Aorta (tissue), 5 donors: Measurements from ENCODE around the gene NFATC2. TPM values are rescaled to one million over a fixed set of nuclear protein-coding genes. Genes with fewer than 3 reads are reported as not detected.
"Not testable (repeated sequence)": the region's sequence is repeated elsewhere in the genome, so short reads cannot be mapped to it uniquely, and the experiment has no call there.

ENCODE experiments used
- ATAC-seq: fragments of 200-7000 bp; cut with Tn5 transposase; one replicate; pipeline ENCODE4 v1.9.1; 2022; ENCODE audit warnings: moderate library complexity; ENCODE audit not compliant: low FRiP score
- DNase-seq, 2 donors: peaks; one replicate each; pipeline ENCODE4 v3.0.0-alpha.2; 2020
- H3K27ac ChIP-seq, 2 donors: one replicate each; pipeline ENCODE4 v1.5.1; 2013; ENCODE audit warnings: low read length in 2 of 2, mild to moderate bottlenecking in 2 of 2, moderate library complexity in 2 of 2, control low read depth in 1 of 2, inconsistent platforms in 1 of 2, low read depth in 1 of 2
- H3K27me3 ChIP-seq, 2 donors: one replicate each; pipeline ENCODE4 v1.6.1; 2013; ENCODE audit warnings: control low read depth in 1 of 2, low read length in 1 of 2, mild to moderate bottlenecking in 1 of 2, moderate library complexity in 1 of 2; ENCODE audit not compliant: insufficient read depth in 2 of 2, control insufficient read depth in 1 of 2
- H3K36me3 ChIP-seq, 2 donors: one replicate each; pipeline ENCODE4 v1.6.1; 2013; ENCODE audit warnings: control low read depth in 1 of 2, low read length in 1 of 2, mild to moderate bottlenecking in 1 of 2; ENCODE audit not compliant: insufficient read depth in 2 of 2, control insufficient read depth in 1 of 2
- H3K4me1 ChIP-seq, 2 donors: one replicate each; pipeline ENCODE4 v1.6.1; 2013; ENCODE audit warnings: low read length in 2 of 2, control low read depth in 1 of 2, mild to moderate bottlenecking in 1 of 2, moderate library complexity in 1 of 2; ENCODE audit not compliant: insufficient read depth in 2 of 2, control insufficient read depth in 1 of 2
- H3K4me3 ChIP-seq, 2 donors: one replicate each; pipeline ENCODE4 v1.5.1; 2013; ENCODE audit warnings: low read length in 2 of 2, control low read depth in 1 of 2, mild to moderate bottlenecking in 1 of 2
- H3K9me3 ChIP-seq: one replicate; pipeline ENCODE4 v1.6.1; 2013; ENCODE audit warnings: mild to moderate bottlenecking, low read length; ENCODE audit not compliant: control insufficient read depth
- WGBS, 2 donors: extraction: QIAGEN DNeasy Blood & Tissue Kit; methylation state at CpG; one replicate each; pipeline ENCODE4 v1.1.7; 2013; 5-methylcytosine and 5-hydroxymethylcytosine counted together
- intact Hi-C, 2 donors: fragments of 100-400 bp; cut with DNase I; formaldehyde crosslinking; loops; one replicate each; pipeline versions ENCODE4 v1.14.2 to v1.15.0; 2022
- polyA plus RNA-seq, 2 donors: library from polyadenylated mRNA; stranded (reverse); fragments of 200-250 nt; gene quantifications; one replicate each; pipeline ENCODE4 v1.2.3, GENCODE V29; 2013
- total RNA-seq, 2 donors: library from RNA; stranded (reverse); fragmentation: NEBNext Ultra II Directional; extraction: Animal tissue kit (Norgen Biotek cat#: 25700); gene quantifications; one replicate each; pipeline ENCODE4 v1.2.1, GENCODE V29; 2021
- donor health status: healthy with polysubstance abuse.
- donor health status: Bipolar disorder and iron deficiency.
- donor health status: DM: no; HTN: no; CAD: no.
- donor health status: DM: no; HTN: no; CAD: no.
- donor health status: DM: yes; HTN: yes; CAD: no.

Gene NFATC2
- total and polyA plus RNA-seq, 4 donors = 1.7 to 13.0 (median 7.4) TPM

- no peak overlapping the region for H3K4me3 ChIP-seq
- peak; percentile 51 to 83 for DNase-seq
- peaks cover 2% of the 10 kb centered on the region for H3K9me3 ChIP-seq
- 9 to 14% methylated on average over 16 of the region's 16 CpGs for WGBS, 2 donors
- no peaks in the 10 kb centered on the region for H3K27me3 ChIP-seq
- no peaks in the 10 kb centered on the region for H3K36me3 ChIP-seq
- H3K4me1 ChIP-seq = no peaks in the 10 kb centered on the region
- intact Hi-C loops = no loop called here
- peak; percentile 61 for ATAC-seq
- no peak overlapping the region for H3K27ac ChIP-seq
Measured at GRCh38 chr20:51570739-51571459, 28.4 kb upstream of the NFATC2 start.

DNA sequence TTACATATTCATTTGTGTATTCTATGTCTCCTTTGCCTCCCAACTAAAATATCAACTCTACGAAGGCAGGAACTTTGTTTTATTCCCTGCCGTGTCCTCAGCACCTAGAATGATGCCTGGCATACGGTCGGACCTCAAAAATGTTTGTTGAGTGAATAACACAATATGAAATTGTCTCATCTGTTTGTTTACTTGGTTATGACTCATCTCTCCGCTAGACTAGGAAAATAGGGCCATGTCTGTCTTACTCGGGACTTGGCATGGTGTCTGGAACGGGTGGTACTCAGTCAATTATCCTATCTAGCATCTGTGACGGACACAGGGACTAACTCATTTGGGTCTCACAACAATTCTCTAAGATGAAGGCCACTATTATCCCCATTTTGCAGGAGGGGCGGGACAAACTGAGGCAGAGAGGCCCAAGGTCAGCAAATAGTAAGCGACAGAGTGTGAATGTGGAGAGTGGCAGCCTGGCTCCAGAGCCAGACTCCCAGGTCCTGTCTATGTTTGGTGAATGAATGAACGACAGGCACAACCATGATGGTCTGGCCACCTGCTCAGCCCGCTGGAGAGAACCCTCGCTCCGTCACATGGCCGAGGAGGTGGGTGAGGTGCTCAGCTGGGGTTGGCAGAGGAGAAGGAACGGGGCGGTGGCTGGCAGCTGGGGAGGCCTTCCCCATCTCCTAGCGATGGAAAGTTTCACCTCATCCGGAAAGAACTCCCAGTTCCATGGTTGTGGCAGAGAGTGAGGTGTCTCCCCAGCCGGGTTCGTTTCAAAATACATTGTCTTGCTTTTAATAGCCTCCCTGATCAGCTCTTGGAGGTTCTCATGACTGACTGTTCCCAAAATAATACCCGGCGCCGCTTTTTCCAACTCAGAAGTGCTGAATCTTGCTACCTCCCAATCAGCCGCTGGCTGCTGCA lies 27.6 kb upstream of the NFATC2 start:
- no peaks in the 10 kb centered on the region for H3K27me3 ChIP-seq
- intact Hi-C loops = loop anchor here in 1 of 2 donors (10.0 kb wide), 1 partner anchor 115 kb away; no protein-coding TSS in a partner anchor
- H3K4me3 ChIP-seq = no peak overlapping the region
- H3K36me3 ChIP-seq = no peaks in the 10 kb centered on the region
- H3K9me3 ChIP-seq = peaks cover 2% of the 10 kb centered on the region
- WGBS, 2 donors = 30 to 39% methylated on average over 25 of the region's 25 CpGs
- DNase-seq (peak in 1 of 2 donors; percentile 82), ATAC-seq (peak; percentile 24)
- no peak overlapping the region for H3K27ac ChIP-seq
- no peaks in the 10 kb centered on the region for H3K4me1 ChIP-seq

DNA sequence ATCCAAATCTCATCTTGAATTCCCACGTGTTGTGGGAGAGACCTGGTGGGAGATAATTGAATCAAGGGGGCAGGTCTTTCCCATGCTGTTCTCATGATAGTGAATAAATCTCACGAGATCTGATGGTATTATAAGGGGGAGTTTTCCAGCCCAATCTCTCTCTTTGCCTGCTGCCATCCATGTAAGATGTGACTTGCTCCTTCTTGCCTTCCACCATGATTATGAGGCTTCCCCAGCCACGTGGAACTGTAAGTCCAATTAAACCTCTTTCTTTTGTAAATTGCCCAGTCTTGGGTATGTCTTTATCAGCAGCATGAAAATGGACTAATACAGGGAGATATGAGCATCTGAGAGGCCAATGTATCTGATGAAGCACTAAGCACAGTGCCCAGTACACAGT lies 26.0 kb upstream of the NFATC2 start:
- WGBS, 2 donors = 88% methylated on average over 3 of the region's 3 CpGs
- not testable (repeated sequence) for H3K4me1 ChIP-seq

GRCh38 chr20:51567622-51568021 lies 25.1 kb upstream of the NFATC2 start:
- Histone ChIP-seq H3K36me3 (no peaks in the 10 kb centered on the region), H3K9me3 (no peaks in the 10 kb centered on the region), H3K27me3 (no peaks in the 10 kb centered on the region), H3K4me1 (peaks cover 0 to 2% of the 10 kb centered on the region in 2 donors), H3K27ac (no peak overlapping the region), H3K4me3 (no peak overlapping the region)
- no peak for DNase-seq
- intact Hi-C loops = loop anchor here in 1 of 2 donors (10.0 kb wide), 1 partner anchor 113 kb away; no protein-coding TSS in a partner anchor
- no peak for ATAC-seq
- WGBS, 2 donors = 87 to 89% methylated on average over 5 of the region's 5 CpGs

More for the DNA sequence above, 26.0 kb upstream of the NFATC2 start:
- H3K27ac ChIP-seq, H3K27me3 ChIP-seq, H3K9me3 ChIP-seq, DNase-seq, H3K36me3 ChIP-seq, H3K4me3 ChIP-seq, ATAC-seq: not testable (repeated sequence)
- intact Hi-C loops = loop anchor here in 1 of 2 donors (10.0 kb wide), 1 partner anchor 114 kb away; no protein-coding TSS in a partner anchor

GRCh38 chr20:51566594-51566993 lies 24.1 kb upstream of the NFATC2 start:
- intact Hi-C loops = loop anchor here in 1 of 2 donors (10.0 kb wide), 1 partner anchor 112 kb away; no protein-coding TSS in a partner anchor
- WGBS, 2 donors = 93 to 94% methylated on average over 4 of the region's 4 CpGs

GRCh38 chr20:51565298-51566144 lies 23.0 kb upstream of the NFATC2 start:
- ATAC-seq (no peak), DNase-seq (no peak)
- intact Hi-C loops = loop anchor here in 1 of 2 donors (10.0 kb wide), 1 partner anchor 111 kb away; no protein-coding TSS in a partner anchor
- H3K27ac ChIP-seq = peak overlapping the region in 1 of 2 donors; percentile 36
- WGBS, 2 donors = 7 to 12% methylated on average over 14 of the region's 14 CpGs
- H3K27me3 ChIP-seq = no peaks in the 10 kb centered on the region
- H3K4me3 ChIP-seq = no peak overlapping the region
- H3K4me1 ChIP-seq = peaks cover 0 to 2% of the 10 kb centered on the region in 2 donors
- H3K36me3 ChIP-seq = no peaks in the 10 kb centered on the region
- no peaks in the 10 kb centered on the region for H3K9me3 ChIP-seq

More at GRCh38 chr20:51566594-51566993, 24.1 kb upstream of the NFATC2 start:
- H3K27me3 ChIP-seq = no peaks in the 10 kb centered on the region
- H3K4me3 ChIP-seq = no peak overlapping the region
- DNase-seq (no peak), ATAC-seq (no peak)
- H3K27ac ChIP-seq = no peak overlapping the region
- no peaks in the 10 kb centered on the region for H3K36me3 ChIP-seq
- H3K4me1 ChIP-seq = peaks cover 0 to 2% of the 10 kb centered on the region in 2 donors
- no peaks in the 10 kb centered on the region for H3K9me3 ChIP-seq

DNA sequence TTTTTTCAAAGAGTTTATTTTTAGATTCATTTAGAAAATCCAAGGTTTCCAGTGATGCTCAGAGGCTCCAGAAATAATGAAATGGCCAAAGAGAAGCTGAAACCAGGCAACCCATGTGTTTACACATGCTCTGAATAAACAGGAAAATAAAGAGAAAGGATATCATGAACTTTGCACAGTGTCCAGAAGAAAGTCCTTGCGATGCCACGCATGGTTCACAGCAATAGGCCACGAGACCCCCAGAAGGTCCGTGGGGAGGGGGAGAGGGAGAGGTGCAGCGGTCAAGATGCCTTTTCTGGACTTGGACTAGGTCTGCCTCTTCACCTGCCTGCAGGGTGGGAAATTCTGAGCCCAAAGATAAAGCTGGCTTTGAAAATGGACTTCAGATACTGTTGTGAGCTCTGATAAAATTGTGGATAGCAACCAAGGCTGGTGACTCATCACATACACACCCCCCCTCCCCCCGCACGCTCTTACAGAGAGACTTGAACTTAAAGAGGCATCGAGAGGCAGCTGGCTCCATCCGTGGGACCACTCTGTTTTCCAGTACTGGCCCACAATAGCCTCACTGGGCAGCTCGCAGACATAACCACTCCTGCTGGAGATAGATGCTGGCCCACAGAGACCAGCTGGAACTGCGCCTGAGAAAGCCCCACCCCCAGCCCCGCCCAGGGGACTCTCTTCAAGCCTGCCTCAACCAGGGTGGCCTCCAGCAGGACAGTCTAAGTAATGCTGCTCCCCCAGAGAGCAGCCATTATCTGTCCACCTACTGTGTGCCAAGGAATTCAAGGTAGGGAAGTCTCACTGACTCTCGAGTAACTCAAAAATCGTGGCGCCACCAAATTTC lies 21.2 kb upstream of the NFATC2 start:
- WGBS, 2 donors = 23 to 24% methylated on average over 15 of the region's 15 CpGs
- intact Hi-C loops = loop anchor here (5.0 to 10.0 kb wide), 2 partner anchors 109 to 116 kb away; no protein-coding TSS in a partner anchor
- H3K4me3 ChIP-seq = no peak overlapping the region

More for the DNA sequence above, 21.2 kb upstream of the NFATC2 start:
- no peaks in the 10 kb centered on the region for H3K36me3 ChIP-seq
- peak; percentile 81 to 85 for DNase-seq
- peak; percentile 61 for ATAC-seq
- H3K9me3 ChIP-seq = no peaks in the 10 kb centered on the region
- H3K27ac ChIP-seq = peak overlapping the region in 1 of 2 donors; percentile 23
- no peaks in the 10 kb centered on the region for H3K27me3 ChIP-seq
- H3K4me1 ChIP-seq = peaks cover 0 to 2% of the 10 kb centered on the region in 2 donors
